HG03457 (cell line): ENCODE data around the gene ARID5B.

Experiments
- ATAC-seq: cut with Tn5 transposase; IDR thresholded peaks from one replicate; pipeline ENCODE4 v1.9.1; 2021; ENCODE audit warnings: moderate number of reproducible peaks; ENCODE audit not compliant: unreplicated experiment

The ARID5B gene

DNA sequence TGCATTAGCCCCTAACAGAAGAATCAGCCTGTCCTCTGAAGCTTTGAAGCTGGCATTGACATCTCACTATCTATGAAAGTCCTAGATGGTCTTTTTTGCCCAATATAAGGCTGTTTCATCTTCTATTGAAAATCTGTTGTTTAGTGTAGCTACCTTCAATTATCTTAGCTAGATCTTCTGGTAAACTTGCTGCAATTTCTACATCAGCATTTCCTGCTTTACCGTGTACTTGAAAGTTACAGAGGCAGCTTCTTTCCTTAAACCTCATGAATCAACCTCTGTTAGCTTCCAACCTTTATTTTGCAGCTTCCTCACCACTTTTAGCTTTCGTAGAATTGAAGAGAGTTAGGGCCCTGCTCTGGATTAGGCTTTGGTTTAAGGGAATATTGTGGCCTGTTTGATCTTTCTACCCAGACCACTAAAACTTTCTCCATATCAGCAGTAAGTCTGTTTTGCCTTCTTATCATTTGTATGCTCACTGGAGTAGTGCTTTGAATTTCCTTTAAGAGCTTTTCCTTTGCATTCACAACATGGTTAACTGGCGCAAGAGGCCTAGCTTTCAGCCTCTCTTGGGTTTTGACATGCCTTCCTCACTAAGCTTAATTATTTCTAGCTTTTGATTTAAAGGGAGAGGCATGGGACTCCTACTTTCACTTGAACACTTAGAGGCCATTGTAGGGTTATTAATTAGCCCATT is 32.5 kb downstream of the ARID5B start:
- ATAC-seq = no peak

DNA sequence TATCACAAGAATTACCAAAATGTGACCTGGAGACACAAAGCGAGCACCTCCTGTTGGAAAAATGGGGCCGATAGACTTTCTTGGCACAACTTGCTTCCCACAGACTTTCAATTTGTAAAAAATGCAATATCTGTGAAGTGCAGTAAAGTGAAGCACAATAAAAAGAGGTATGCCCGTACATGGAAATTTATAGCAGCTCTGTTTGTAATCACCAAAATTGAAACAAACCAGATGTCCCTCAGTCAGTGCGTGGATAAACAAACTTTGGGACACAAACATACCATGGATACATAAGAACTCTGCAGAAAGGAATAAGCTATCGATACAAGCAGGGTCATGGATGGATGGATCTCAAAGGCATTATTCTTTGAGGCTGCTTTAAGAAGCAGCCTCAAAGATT is 33.6 kb downstream of the ARID5B start:
- no peak for ATAC-seq

DNA sequence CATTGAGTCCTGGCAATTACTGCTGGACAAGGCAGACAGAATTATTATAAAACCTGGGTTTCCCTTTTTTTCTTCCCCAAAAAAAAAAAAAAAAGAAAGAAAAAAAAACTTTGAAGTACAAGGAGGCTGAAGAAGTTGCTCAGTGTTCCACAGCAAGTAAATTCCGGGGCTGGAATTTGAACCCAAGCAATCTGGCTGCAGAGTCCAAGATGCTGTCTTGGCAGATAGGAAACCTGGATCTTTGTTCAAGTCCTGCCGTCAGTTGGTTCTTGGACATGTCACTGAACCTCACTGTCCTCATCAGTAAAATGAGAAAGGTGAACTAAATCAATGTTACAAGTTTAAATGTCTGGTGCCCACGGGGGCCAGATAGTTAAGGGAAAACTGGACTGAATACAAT is 35.3 kb downstream of the ARID5B start:
- no peak for ATAC-seq

GRCh38 chr10:61937631-61938351 is 36.3 kb downstream of the ARID5B start:
- no peak for ATAC-seq

- ATAC-seq = no peak
These were observed 38.4 kb downstream of the ARID5B start for GRCh38 chr10:61939902-61940301.

GRCh38 chr10:61941202-61941681 is 39.7 kb downstream of the ARID5B start:
- ATAC-seq = no peak

- ATAC-seq = no peak
These were observed 41.3 kb downstream of the ARID5B start for GRCh38 chr10:61942604-61943461.

DNA sequence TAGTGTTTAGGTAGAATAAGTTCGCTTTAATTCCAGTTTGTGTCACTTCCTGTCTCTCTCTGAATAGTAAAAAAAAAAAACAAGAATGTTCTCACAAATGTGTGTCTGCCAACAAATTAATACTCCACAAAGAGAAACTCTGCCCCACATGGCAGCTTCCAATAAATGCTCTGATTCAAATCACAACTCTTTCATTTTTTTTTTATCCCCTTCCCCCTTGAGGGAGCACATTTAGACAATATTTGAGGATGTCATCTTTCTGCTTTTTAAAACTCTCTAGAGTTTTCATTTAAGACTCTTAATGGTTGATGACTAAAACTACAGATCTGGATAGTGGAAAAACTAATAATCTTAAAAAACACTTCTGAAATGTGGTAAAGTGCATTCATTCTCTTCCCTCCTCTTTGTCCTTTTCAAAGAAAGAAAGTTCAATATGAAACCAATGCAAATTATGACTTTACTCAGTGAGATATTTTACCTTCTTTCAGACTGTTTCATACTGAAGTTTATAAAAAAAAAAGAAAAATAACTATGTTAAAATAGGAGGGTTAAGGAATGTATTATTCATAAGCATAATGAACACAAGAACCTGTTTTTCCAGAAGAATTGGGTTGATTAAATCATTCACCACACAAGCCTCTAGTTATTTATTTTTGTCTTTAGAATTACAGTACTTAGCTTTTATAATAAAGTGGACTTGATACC is 42.3 kb downstream of the ARID5B start:
- no peak for ATAC-seq

DNA sequence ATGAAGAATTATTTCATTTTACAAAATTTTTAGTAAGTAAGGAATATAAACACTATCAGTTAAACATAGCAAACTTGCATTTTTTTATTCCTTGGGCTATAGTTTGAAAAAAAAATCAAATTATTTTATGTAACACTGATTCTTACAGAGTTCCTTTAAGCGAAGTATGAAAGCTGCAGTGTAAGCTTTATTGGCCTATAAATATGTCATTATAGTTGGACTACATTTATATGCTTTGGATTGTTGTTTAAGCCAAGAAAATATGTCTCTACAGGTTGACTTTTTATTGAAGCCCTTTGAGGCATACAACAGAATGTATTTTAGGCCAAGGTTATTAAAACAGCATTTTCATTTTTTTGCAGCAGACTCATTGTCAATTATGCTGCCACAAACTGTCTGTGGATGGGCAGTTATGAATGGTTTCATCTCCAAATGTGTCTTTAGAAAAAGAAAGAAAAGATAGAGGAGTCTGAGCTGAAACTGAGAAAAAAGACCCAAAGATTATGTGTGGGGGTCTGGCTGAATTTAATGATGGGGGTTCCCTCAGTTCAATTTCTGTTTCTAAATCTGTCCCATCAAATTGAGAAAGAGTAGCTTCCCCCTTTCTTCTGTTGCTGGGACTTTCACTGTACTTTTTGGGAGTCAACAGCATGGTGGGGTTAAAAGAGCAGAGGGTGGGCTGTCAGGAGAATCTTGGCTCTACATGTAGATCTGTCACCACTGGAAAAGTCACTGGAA is 43.1 kb downstream of the ARID5B start:
- no peak for ATAC-seq

DNA sequence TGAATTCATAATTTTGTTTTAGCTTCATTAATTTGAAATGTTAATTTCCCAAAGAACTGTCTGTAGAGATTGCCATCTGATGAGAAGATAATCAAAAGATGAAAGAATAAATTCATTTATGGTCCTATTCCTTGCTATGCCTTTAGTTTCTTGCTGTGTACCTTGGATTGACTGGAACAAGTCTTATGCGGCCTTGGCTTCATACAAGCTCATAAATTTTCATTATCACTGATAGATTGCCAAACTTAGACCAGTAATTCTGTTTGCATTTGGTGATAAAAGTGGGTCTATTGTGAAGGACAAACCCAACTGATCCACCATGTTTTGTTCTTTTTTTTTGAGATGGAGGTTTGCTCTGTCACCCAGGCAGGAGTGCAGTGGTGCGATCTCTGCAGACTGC is 48.2 kb downstream of the ARID5B start:
- no peak for ATAC-seq

DNA sequence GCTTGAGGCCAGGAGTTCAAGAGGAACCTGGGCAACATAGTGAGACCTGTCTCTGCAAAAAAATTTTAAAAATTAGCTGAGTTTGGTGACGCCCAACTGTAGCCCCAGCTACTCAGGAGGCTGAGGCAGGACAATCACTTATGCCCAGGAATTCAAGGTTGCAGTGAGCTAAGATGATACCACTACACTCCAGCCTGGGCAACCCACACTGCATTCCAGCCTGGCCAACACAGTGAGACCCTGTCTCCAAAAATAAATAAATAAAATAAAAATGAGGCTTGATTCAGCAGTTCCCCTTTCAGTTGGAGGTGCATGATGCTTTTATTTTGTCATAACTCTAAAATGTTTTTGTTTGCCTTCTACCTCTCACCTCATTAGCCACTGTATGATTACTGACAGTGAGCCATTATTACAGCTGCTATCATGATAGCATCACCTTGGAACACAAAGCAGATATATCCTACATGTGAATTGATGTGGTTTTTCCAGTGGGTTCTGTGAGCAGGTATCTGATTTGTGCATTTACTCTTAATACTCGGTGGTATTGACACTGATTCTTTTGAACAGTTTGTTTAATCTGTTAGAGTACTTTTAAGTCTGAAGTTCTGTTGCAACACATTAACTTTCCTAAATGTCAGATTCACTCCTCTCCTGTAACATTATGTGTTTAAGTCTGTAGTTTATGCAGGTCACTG is 49.1 kb downstream of the ARID5B start:
- no peak for ATAC-seq

DNA sequence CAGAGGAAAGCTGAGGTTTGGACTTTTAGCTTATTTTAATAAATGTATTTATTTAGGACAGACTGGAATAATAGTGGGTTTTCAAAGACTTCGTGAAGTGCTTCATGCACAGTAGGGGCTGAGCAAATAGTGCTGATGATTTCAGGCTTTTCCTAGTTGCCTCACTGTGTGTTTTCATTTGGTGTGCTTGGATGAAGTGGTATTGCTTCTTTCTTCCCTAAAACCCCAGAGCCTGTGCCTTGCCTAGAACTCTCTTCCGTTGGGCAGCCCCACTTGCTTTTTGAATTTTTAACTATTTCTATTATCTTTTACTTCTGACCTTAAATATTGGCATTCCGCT is 49.6 kb downstream of the ARID5B start:
- ATAC-seq = no peak

- no peak for ATAC-seq
These were observed 50.7 kb downstream of the ARID5B start for GRCh38 chr10:61952028-61952674.

GRCh38 chr10:61953183-61953582 is 51.7 kb downstream of the ARID5B start:
- ATAC-seq = no peak

DNA sequence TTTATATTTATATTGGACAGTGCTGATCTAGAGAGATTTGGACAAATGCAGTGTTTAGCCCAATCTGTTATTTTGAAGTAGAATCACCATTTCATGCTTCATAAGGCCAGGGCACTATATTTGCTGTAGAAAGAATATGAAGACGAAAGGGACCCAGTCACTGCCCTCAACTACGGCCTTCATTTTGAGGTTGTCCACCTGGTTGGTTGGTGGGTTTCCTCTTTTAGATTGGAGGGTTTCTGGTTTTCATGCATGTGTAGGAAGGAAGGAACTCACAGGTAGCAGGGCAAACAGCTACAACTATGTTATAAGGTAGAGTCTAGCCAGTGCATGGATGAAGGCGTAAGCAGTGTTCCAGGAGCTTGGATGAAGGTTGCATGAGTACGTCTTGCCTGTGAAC is 56.3 kb downstream of the ARID5B start:
- no peak for ATAC-seq

GRCh38 chr10:61958311-61958710 is 56.8 kb downstream of the ARID5B start:
- no peak for ATAC-seq

- ATAC-seq = no peak
These were observed 57.3 kb downstream of the ARID5B start for GRCh38 chr10:61958805-61959204.

DNA sequence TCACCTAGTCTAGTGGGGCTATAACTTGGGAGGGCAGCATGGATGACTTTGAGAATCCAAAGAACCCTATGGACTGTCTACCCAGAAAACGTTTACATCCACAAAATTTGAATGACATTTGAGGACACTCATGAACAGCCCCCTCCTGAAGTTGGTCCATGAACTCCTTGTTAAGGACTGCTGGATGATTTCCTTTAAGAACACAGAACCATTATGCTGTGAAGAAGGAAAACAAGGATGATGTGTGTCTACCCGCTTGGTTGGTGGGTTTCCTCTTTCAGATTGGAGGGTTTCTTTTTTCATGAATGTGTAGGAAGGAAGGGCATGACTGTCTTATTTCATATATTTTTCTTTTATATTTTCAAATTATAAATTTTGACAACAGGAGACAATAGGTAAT is 58.3 kb downstream of the ARID5B start:
- no peak for ATAC-seq

DNA sequence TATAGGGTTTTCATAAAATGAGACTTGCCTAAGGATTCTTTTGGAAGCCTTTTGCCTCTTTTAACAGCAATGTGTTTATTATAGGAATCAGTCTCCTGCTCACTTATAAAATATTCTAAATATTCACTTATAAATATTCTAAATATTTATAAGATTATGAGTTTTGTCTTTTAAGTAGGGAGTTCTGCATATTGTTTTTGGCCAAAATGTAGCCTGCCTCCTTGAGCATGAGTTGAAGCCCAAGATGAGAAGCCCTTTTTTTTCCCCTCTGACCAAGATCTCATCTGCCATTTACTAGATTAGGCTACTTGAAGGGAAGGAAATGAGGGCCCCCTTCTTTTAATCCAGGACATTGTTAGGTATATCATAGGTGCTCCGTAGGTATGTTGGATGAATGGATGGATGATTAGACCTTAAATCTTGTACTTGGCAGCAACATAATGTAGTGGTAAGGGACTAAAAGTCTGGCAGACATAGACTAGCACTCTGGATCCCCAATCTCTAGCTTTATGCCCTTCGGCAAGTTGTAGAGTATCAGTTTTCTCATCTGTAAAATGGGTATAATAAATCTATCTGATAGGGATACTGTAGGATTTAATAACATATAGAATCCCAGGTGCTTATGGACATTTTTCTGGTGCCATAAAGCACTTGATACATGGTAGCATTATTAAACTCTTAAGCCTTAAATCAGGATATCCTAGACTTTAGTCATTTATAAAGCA is 59.1 kb downstream of the ARID5B start:
- ATAC-seq = no peak
